Endothelial cell of umbilical vein (primary cell): ENCODE data around the gene IL36G. TPM values are rescaled to one million over a fixed set of nuclear protein-coding genes. Genes with fewer than 3 reads are reported as not detected.

ENCODE experiments used
- BruUV-seq: library from RNA; stranded (reverse); fragments of 400-500 nt; replicated peaks from 2 replicates; lab custom pipeline; 2021; lab: Mats Ljungman, UMichigan
- CTCF ChIA-PET: fragments of 300-600, 350-600 bp; sonication (Branson Sonifier 250); formaldehyde crosslinking; loops from one replicate; lab custom pipeline; 2021; ENCODE audit warnings: antibody characterized with exemption, inconsistent platforms; lab: Charles Lee
- POLR2A ChIA-PET: fragments of 300-600, 350-600 bp; sonication (Branson Sonifier 250); formaldehyde crosslinking; loops from one replicate; lab custom pipeline; 2021; ENCODE audit warnings: antibody characterized with exemption, inconsistent platforms; lab: Charles Lee
- DNase-seq: peaks from one replicate; pipeline ENCODE4 v3.0.0-alpha.2; 2011; ENCODE audit warnings: low read depth, low spot score
- FAIRE-seq: peaks from 2 replicates; lab custom pipeline; 2011; peaks lifted over from hg19 to GRCh38; lab: Jason Lieb, UNC
- H2AFZ ChIP-seq: 2 replicates; pipeline ENCODE4 v1.6.0; 2012; ENCODE audit warnings: low read depth, low read length, control low read depth, inconsistent platforms
- H3K27ac ChIP-seq: 2 replicates; pipeline ENCODE4 v1.5.1; 2011; ENCODE audit warnings: low read depth, mild to moderate bottlenecking, control low read depth, low read length, moderate library complexity; ENCODE audit not compliant: insufficient read depth
- H3K27me3 ChIP-seq, 2 experiments: 2 replicates each; pipeline versions ENCODE4 v1.6.0 to v1.6.1; 2011; ENCODE audit warnings: low read length in 2 of 2, mixed read lengths in 1 of 2; ENCODE audit not compliant: control insufficient read depth in 2 of 2, insufficient read depth in 2 of 2
- H3K36me3 ChIP-seq, 2 experiments: 2 replicates in 1 of 2; 3 replicates in 1 of 2; pipeline ENCODE4 v1.5.1; 2011; ENCODE audit warnings: low read length in 2 of 2, mild to moderate bottlenecking in 1 of 2, moderate library complexity in 1 of 2; ENCODE audit not compliant: control insufficient read depth in 2 of 2, insufficient read depth in 2 of 2; ENCODE audit errors: extremely low read depth in 1 of 2
- H3K4me1 ChIP-seq: 3 replicates; pipeline ENCODE4 v1.5.1; 2011; ENCODE audit warnings: mild to moderate bottlenecking, low read length; ENCODE audit not compliant: control insufficient read depth, insufficient read depth; ENCODE audit errors: extremely low read depth
- H3K4me2 ChIP-seq: 2 replicates; pipeline ENCODE4 v1.6.1; 2011; ENCODE audit warnings: low read length, control low read depth, mixed read lengths; ENCODE audit not compliant: insufficient read depth
- H3K4me3 ChIP-seq, 3 experiments: fragments of 200-600 bp in 1 of 3; sonication (generic), shearing (Covaris generic) in 1 of 3; replicated peaks in 1 of 3; 2 replicates each; pipeline ENCODE4 v1.5.1; 2011 to 2016; ENCODE audit warnings: control low read depth in 3 of 3, low read length in 3 of 3, mild to moderate bottlenecking in 2 of 3, inconsistent platforms in 1 of 3, low read depth in 1 of 3, moderate library complexity in 1 of 3; ENCODE audit not compliant: insufficient read depth in 1 of 3
- H3K79me2 ChIP-seq: 2 replicates; pipeline ENCODE4 v1.6.0; 2012; ENCODE audit warnings: low read length, inconsistent platforms; ENCODE audit not compliant: control insufficient read depth, insufficient read depth
- H3K9ac ChIP-seq: replicated peaks from 2 replicates; pipeline ENCODE3; 2011; ENCODE audit warnings: low read length, control low read depth; ENCODE audit not compliant: insufficient read depth; ENCODE audit errors: extremely low read depth
- H3K9me1 ChIP-seq: replicated peaks from 3 replicates; pipeline ENCODE4 v1.6.0; 2011; ENCODE audit warnings: mild to moderate bottlenecking, low read length; ENCODE audit not compliant: control insufficient read depth, insufficient read depth; ENCODE audit errors: extremely low read depth
- H3K9me3 ChIP-seq: replicated peaks from 2 replicates; pipeline ENCODE4 v1.5.1; 2012; ENCODE audit warnings: low read length, inconsistent platforms; ENCODE audit not compliant: control insufficient read depth, insufficient read depth
- H4K20me1 ChIP-seq: replicated peaks from 2 replicates; pipeline ENCODE3; 2011; ENCODE audit warnings: mild to moderate bottlenecking, low read length; ENCODE audit not compliant: control insufficient read depth, insufficient read depth; ENCODE audit errors: extremely low read depth
- EZH2 ChIP-seq: IDR thresholded peaks from 2 replicates; pipeline ENCODE4 v1.6.1; 2012; ENCODE audit warnings: borderline replicate concordance, low read depth, mild to moderate bottlenecking, moderate library complexity, low read length, inconsistent platforms; ENCODE audit not compliant: severe bottlenecking
- FOS ChIP-seq: IDR thresholded peaks from 2 replicates; pipeline ENCODE4 v1.6.1; 2011; ENCODE audit warnings: mild to moderate bottlenecking, low read length, moderate library complexity, borderline replicate concordance; ENCODE audit not compliant: insufficient read depth
- GATA2 ChIP-seq: IDR thresholded peaks from 2 replicates; pipeline ENCODE4 v1.7.0; 2011; ENCODE audit warnings: low read depth, mild to moderate bottlenecking, moderate library complexity, mixed read lengths, low read length; ENCODE audit not compliant: insufficient read length, insufficient read depth
- JUN ChIP-seq: IDR thresholded peaks from 2 replicates; pipeline ENCODE4 v1.6.1; 2011; ENCODE audit warnings: borderline replicate concordance, low read depth; ENCODE audit not compliant: insufficient read length, insufficient read depth
- MAX ChIP-seq: IDR thresholded peaks from 2 replicates; pipeline ENCODE4 v1.6.1; 2011; ENCODE audit not compliant: insufficient read depth, insufficient read length
- MYC ChIP-seq: IDR thresholded peaks from one replicate; pipeline ENCODE4 v1.6.1; 2011; ENCODE audit warnings: mild to moderate bottlenecking, low read depth, low read length
- POLR2A ChIP-seq: IDR thresholded peaks from 2 replicates; pipeline ENCODE4 v1.6.1; 2012; ENCODE audit warnings: low read depth, mild to moderate bottlenecking, control low read depth, low read length
- POLR2AphosphoS5 ChIP-seq: IDR thresholded peaks from 2 replicates; pipeline ENCODE4 v1.6.1; 2012; ENCODE audit warnings: low read depth, mild to moderate bottlenecking, control low read depth, low read length, moderate library complexity; ENCODE audit not compliant: insufficient read depth
- dilution Hi-C: fragments of 300-500 bp; cut with MboI; formaldehyde crosslinking; loops from one replicate; pipeline ENCODE4 v1.15.0; 2019; ENCODE audit warnings: low sequenced_read_pairs; ENCODE audit not compliant: extremely low pct_ligation_motif_present
- intact Hi-C: fragments of 100-400 bp; cut with micrococcal nuclease; formaldehyde crosslinking; loops from one replicate; pipeline ENCODE4 v1.10.0; 2022
- polyA plus RNA-seq, 4 experiments: library from polyadenylated mRNA; depleted of rRNA in 3 of 4; stranded (reverse) in 3 of 4; unstranded in 1 of 4; fragments of >200 nt; gene quantifications; 2 replicates each; pipeline versions ENCODE4 v1.2.1 to v1.2.3, GENCODE V29; 2011 to 2012; ENCODE audit warnings: missing spikeins in 1 of 4
- total RNA-seq: library from RNA; stranded (reverse); gene quantifications from 2 replicates; pipeline ENCODE4 v1.2.3, GENCODE V29; 2021
- TF ChIP-seq, protein P1 (sequence below), 2 donors: IDR thresholded peaks; 1 replicate in 1 of 2; 2 replicates in 1 of 2; pipeline ENCODE4 v1.5.1; 2011; ENCODE audit warnings: low read length in 2 of 2, mild to moderate bottlenecking in 2 of 2, moderate library complexity in 2 of 2, control low read depth in 1 of 2, inconsistent platforms in 1 of 2, low read depth in 1 of 2; ENCODE audit not compliant: insufficient read depth in 1 of 2; ENCODE audit errors: extremely low read depth in 1 of 2

The IL36G gene
- total and polyA plus RNA-seq, 2 donors (not counting 3 experiments of a cell fraction or from before 2014, with no cell fraction given) = not detected

DNA sequence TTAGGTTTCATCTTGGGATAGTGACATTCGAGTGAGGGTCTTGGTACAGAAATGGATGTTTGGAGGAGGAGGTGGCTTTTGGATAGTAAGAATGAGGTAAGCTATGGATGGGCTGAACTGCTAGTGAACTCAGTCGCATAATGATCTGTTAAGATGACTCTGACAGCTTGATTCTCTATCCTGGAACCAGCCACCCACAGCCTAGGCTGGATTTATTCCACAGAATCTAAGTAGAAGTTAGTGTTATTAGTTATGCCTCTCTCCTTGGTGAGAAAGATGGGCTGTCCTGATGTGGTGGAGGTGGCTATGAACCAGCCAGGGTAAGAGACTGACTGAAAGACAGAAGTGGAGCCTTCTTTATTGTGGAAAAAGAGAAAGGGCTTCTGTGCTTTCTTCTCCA lies 49.9 kb downstream of the IL36G start:
- H3K4me2 ChIP-seq = no peak overlapping the region
- H3K9ac ChIP-seq = no peak overlapping the region
- H3K36me3 ChIP-seq = no peaks in the 10 kb centered on the region
- no peaks in the 10 kb centered on the region for H3K9me3 ChIP-seq
- no peak for TF ChIP-seq EZH2
- no peak for TF ChIP-seq POLR2AphosphoS5
- TF ChIP-seq FOS = no peak
- no peak for TF ChIP-seq POLR2A
- no peak for TF ChIP-seq JUN
- TF ChIP-seq GATA2 = no peak
- TF ChIP-seq MYC = no peak
- TF ChIP-seq, protein P1, sequence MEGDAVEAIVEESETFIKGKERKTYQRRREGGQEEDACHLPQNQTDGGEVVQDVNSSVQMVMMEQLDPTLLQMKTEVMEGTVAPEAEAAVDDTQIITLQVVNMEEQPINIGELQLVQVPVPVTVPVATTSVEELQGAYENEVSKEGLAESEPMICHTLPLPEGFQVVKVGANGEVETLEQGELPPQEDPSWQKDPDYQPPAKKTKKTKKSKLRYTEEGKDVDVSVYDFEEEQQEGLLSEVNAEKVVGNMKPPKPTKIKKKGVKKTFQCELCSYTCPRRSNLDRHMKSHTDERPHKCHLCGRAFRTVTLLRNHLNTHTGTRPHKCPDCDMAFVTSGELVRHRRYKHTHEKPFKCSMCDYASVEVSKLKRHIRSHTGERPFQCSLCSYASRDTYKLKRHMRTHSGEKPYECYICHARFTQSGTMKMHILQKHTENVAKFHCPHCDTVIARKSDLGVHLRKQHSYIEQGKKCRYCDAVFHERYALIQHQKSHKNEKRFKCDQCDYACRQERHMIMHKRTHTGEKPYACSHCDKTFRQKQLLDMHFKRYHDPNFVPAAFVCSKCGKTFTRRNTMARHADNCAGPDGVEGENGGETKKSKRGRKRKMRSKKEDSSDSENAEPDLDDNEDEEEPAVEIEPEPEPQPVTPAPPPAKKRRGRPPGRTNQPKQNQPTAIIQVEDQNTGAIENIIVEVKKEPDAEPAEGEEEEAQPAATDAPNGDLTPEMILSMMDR (IDR thresholded peaks at IDR 0.05; ENCODE audit: extremely low read depth in 1 of 2, insufficient read depth in 1 of 2, low read depth in 1 of 2, low read length in 2 of 2) = no peak
- TF ChIP-seq MAX = no peak
- H3K9me1 ChIP-seq = no peaks in the 10 kb centered on the region
- H4K20me1 ChIP-seq = no peaks in the 10 kb centered on the region
- DNase-seq (no peak), FAIRE-seq (no peak)
- H3K27ac ChIP-seq = no peak overlapping the region
- dilution Hi-C loops = no loop called here
- no peaks in the 10 kb centered on the region for H3K4me1 ChIP-seq
- peaks cover 1 to 13% of the 10 kb centered on the region in 2 experiments for H3K27me3 ChIP-seq
- POLR2A ChIA-PET = no interaction called here
- no peaks in the 10 kb centered on the region for H3K79me2 ChIP-seq
- H2AFZ ChIP-seq = no peak overlapping the region
- no peak overlapping the region for H3K4me3 ChIP-seq
- intact Hi-C loops = no loop called here
- no TSS peak for BruUV-seq
- CTCF ChIA-PET = interaction anchor here (1.0 kb wide), 2 partner anchors 10 to 69 kb away, joined by 3 read pairs; no protein-coding TSS in a partner anchor
